ENCODE results near the gene SLC13A2.

The SLC13A2 gene

DNA sequence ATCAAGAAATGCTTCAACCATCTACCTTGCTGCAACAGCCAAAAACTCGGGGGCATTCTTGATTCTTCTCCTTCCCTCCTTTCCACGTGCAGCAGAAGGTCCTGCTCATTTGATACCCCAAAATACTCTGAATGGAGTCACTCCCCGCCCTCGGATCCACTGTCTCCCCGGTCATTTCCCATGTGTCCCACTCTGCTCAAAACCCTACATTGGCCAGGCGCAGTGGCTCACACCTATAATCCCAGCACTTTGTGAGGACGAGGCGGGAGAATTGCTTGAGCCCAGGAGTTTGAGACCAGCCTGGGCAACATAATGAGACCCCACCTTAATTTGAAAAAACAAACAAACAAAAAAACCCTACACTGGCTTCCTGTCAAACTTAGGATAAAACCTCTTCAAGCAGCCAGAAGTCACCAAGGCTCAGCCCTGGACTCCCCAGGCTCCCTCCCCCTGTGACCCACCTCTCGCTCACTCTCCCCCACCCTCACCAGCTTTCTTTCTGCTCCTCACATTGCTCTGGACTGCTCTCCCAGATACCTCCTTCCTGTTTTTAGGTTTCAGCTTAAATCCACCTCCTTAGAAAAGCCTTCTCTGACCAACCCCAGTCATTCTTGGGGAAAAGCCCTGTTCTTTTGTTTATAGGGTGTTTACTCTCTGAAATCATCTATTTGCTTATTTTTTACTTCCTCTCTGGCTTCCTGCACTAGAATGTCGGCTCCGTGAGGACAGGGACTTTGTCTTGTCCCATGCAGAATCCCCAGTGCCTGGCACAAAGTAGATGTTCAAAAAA, 2.8 kb downstream of the SLC13A2 start:
- TF ChIP-seq, protein P1, sequence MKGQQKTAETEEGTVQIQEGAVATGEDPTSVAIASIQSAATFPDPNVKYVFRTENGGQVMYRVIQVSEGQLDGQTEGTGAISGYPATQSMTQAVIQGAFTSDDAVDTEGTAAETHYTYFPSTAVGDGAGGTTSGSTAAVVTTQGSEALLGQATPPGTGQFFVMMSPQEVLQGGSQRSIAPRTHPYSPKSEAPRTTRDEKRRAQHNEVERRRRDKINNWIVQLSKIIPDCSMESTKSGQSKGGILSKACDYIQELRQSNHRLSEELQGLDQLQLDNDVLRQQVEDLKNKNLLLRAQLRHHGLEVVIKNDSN (IDR thresholded peaks at IDR 0.05), result no peak
- TF ChIP-seq TAF1 (IDR thresholded peaks at IDR 0.05; ENCODE audit: low read depth) (no peak), NFIC (IDR thresholded peaks at IDR 0.05) (no peak), RAD21 (IDR thresholded peaks at IDR 0.05; ENCODE audit: low read depth) (no peak), TEAD4 (IDR thresholded peaks at IDR 0.05) (no peak), EP300 (IDR thresholded peaks at IDR 0.05; ENCODE audit: borderline replicate concordance) (no peak), CEBPB (IDR thresholded peaks at IDR 0.05) (no peak), EGR1 (IDR thresholded peaks at IDR 0.05) (no peak), CREB1 (IDR thresholded peaks at IDR 0.05; ENCODE audit: low read depth) (no peak), ZBTB7A (IDR thresholded peaks at IDR 0.05; ENCODE audit: low read depth) (no peak), FOXM1 (IDR thresholded peaks at IDR 0.05; ENCODE audit: borderline replicate concordance, low read depth) (no peak), TCF12 (IDR thresholded peaks at IDR 0.05; ENCODE audit: low read depth) (no peak)
- TF ChIP-seq, protein P2, sequence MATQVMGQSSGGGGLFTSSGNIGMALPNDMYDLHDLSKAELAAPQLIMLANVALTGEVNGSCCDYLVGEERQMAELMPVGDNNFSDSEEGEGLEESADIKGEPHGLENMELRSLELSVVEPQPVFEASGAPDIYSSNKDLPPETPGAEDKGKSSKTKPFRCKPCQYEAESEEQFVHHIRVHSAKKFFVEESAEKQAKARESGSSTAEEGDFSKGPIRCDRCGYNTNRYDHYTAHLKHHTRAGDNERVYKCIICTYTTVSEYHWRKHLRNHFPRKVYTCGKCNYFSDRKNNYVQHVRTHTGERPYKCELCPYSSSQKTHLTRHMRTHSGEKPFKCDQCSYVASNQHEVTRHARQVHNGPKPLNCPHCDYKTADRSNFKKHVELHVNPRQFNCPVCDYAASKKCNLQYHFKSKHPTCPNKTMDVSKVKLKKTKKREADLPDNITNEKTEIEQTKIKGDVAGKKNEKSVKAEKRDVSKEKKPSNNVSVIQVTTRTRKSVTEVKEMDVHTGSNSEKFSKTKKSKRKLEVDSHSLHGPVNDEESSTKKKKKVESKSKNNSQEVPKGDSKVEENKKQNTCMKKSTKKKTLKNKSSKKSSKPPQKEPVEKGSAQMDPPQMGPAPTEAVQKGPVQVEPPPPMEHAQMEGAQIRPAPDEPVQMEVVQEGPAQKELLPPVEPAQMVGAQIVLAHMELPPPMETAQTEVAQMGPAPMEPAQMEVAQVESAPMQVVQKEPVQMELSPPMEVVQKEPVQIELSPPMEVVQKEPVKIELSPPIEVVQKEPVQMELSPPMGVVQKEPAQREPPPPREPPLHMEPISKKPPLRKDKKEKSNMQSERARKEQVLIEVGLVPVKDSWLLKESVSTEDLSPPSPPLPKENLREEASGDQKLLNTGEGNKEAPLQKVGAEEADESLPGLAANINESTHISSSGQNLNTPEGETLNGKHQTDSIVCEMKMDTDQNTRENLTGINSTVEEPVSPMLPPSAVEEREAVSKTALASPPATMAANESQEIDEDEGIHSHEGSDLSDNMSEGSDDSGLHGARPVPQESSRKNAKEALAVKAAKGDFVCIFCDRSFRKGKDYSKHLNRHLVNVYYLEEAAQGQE (IDR thresholded peaks at IDR 0.05; ENCODE audit: low read depth), result no peak

DNA sequence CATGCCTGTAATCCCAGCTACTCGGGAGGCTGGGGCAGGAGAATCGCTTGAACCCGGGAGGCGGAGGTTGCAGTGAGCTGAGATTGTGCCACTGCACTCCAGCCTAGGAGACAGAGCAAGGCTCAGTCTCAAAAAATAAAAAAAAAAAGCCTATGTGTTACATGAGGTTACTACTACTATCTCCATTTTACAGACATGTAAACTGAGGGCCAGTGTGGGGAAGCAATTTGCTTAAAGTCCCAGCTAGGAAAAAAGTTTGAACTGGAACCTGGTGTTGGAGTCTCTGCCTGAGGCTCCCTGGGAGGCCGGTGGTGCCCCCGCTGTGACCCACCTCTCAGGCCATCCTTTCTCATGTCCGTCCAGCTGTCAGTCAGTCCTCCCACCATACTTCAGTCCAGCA, 4.5 kb downstream of the SLC13A2 start:
- TF ChIP-seq CEBPB (IDR thresholded peaks at IDR 0.05), result no peak
- TF ChIP-seq, protein P3, sequence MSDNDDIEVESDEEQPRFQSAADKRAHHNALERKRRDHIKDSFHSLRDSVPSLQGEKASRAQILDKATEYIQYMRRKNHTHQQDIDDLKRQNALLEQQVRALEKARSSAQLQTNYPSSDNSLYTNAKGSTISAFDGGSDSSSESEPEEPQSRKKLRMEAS (IDR thresholded peaks at IDR 0.05), result no peak
- TF ChIP-seq EGR1 (IDR thresholded peaks at IDR 0.05), result no peak
- TF ChIP-seq, protein P1 (IDR thresholded peaks at IDR 0.05), result no peak
- no peak for TF ChIP-seq TCF12 (IDR thresholded peaks at IDR 0.05; ENCODE audit: low read depth)
- no peak for TF ChIP-seq NFIC (IDR thresholded peaks at IDR 0.05)
- no peak for TF ChIP-seq TEAD4 (IDR thresholded peaks at IDR 0.05)
- no peak for TF ChIP-seq YY1 (IDR thresholded peaks at IDR 0.05; ENCODE audit: low read depth)
- TF ChIP-seq, protein P2 (IDR thresholded peaks at IDR 0.05; ENCODE audit: low read depth), result no peak
- TF ChIP-seq RAD21 (IDR thresholded peaks at IDR 0.05; ENCODE audit: low read depth), result no peak
- no peak for TF ChIP-seq FOXM1 (IDR thresholded peaks at IDR 0.05; ENCODE audit: borderline replicate concordance, low read depth)
- TF ChIP-seq ZBTB7A (IDR thresholded peaks at IDR 0.05; ENCODE audit: low read depth), result no peak
- TF ChIP-seq CREB1 (IDR thresholded peaks at IDR 0.05; ENCODE audit: low read depth), result no peak
- TF ChIP-seq EP300 (IDR thresholded peaks at IDR 0.05; ENCODE audit: borderline replicate concordance), result no peak

DNA sequence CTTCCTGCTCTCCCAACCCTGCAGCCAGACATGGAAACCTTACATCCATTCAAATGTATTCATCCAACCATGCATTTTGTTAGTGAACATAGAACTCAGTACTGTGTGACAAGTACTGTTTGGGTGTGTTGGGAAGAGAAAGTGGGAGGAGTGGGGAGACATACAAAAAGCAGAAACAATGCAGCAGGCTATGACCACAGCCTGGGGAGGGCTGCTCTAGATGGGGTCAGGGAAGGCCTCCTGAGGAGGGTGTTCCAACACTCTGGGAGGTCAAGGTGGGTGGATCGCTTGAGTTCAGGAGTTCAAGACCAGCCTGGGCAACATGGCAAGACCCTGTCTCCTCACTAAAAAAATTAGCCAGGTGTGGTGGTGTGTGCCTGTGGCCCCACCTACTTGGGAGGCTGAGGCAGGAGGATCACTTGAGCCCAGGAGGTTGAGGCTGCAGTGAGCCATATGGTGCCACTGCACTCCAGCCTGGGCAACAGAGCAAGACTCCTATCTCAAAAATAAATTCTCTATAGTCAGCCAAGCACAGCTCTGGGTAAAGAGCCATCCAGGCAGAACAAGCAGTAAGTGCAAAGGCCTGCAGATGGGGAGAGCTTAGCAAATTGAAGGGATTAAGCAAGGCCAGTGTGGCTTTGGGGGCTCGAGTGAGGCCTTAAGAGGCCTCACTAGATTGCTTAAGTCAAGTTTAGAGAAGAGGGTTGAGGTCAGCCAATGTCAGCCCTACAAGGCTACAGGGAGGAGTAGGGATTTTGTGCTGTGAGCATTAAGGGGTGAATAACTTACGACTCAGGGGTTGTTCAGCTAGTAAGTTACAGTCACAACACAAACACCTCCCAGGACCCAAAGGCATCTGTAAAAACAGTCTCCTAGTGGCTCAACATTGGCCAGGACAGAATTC, 5.5 kb downstream of the SLC13A2 start:
- TF ChIP-seq, protein P3 (IDR thresholded peaks at IDR 0.05), result no peak
- TF ChIP-seq ZBTB7A (IDR thresholded peaks at IDR 0.05; ENCODE audit: low read depth) (no peak), CREB1 (IDR thresholded peaks at IDR 0.05; ENCODE audit: low read depth) (no peak), NFIC (IDR thresholded peaks at IDR 0.05) (no peak), TAF1 (IDR thresholded peaks at IDR 0.05; ENCODE audit: low read depth) (no peak), CEBPB (IDR thresholded peaks at IDR 0.05) (no peak)

DNA sequence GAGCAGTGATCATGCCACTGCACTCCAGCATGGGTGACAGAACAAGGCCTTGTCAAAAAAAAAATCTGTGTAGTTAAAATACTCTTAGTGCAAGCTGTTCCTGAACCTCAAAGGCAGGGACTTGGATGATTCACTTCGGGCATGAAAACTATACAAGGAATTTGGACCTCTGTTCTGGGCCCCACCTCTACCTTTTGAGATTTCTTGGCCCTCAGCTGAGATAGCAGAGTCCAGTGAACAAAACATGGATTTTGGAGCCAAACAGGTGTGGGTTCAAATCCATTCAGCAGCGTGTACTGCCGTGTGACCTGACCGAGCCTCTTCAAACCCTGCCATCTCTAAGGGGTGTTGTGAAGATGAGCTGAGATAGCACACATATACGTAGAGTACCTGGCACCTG, 6.8 kb downstream of the SLC13A2 start:
- TF ChIP-seq EP300 (IDR thresholded peaks at IDR 0.05; ENCODE audit: borderline replicate concordance), result no peak
- TF ChIP-seq TAF1 (IDR thresholded peaks at IDR 0.05; ENCODE audit: low read depth), result no peak
- TF ChIP-seq, protein P2 (IDR thresholded peaks at IDR 0.05; ENCODE audit: low read depth), result no peak
- TF ChIP-seq ZBTB7A (IDR thresholded peaks at IDR 0.05; ENCODE audit: low read depth), result no peak
- TF ChIP-seq EGR1 (IDR thresholded peaks at IDR 0.05), result no peak
- TF ChIP-seq FOXM1 (IDR thresholded peaks at IDR 0.05; ENCODE audit: borderline replicate concordance, low read depth), result no peak
- TF ChIP-seq CREB1 (IDR thresholded peaks at IDR 0.05; ENCODE audit: low read depth), result no peak
- TF ChIP-seq NFIC (IDR thresholded peaks at IDR 0.05), result no peak
- TF ChIP-seq, protein P3 (IDR thresholded peaks at IDR 0.05), result no peak
- no peak for TF ChIP-seq CEBPB (IDR thresholded peaks at IDR 0.05)
- no peak for TF ChIP-seq TCF12 (IDR thresholded peaks at IDR 0.05; ENCODE audit: low read depth)
- TF ChIP-seq TEAD4 (IDR thresholded peaks at IDR 0.05), result no peak
- TF ChIP-seq YY1 (IDR thresholded peaks at IDR 0.05; ENCODE audit: low read depth), result no peak
- no peak for TF ChIP-seq RAD21 (IDR thresholded peaks at IDR 0.05; ENCODE audit: low read depth)
- TF ChIP-seq, protein P1 (IDR thresholded peaks at IDR 0.05), result no peak
